BLaER1 treated with 17β-estradiol and CSF1 and Interleukin-3, amounts not matched to agents 10 nM and 100 nM (cell line): ENCODE results near the gene CADM1.

Experiments used
- H3K27ac ChIP-seq, 11 experiments: shearing (Covaris generic); formaldehyde crosslinking; 2 replicates each; pipeline ENCODE4 v1.8.1; 2022
- H3K27me3 ChIP-seq, 11 experiments: shearing (Covaris generic); formaldehyde crosslinking; 2 replicates each; pipeline ENCODE4 v1.8.1; 2022
- H3K36me3 ChIP-seq, 11 experiments: shearing (Covaris generic); formaldehyde crosslinking; 2 replicates each; pipeline ENCODE4 v1.8.1; 2022
- H3K4me1 ChIP-seq, 10 experiments: shearing (Covaris generic); formaldehyde crosslinking; 2 replicates each; pipeline ENCODE4 v1.8.1; 2022
- H3K4me2 ChIP-seq, 11 experiments: shearing (Covaris generic); formaldehyde crosslinking; 2 replicates each; pipeline ENCODE4 v1.8.1; 2022
- H3K4me3 ChIP-seq, 10 experiments: shearing (Covaris generic); formaldehyde crosslinking; 2 replicates each; pipeline ENCODE4 v1.8.1; 2022
- H3K9ac ChIP-seq, 11 experiments: shearing (Covaris generic); formaldehyde crosslinking; 2 replicates each; pipeline ENCODE4 v1.8.1; 2022
- H3K9me3 ChIP-seq, 11 experiments: shearing (Covaris generic); formaldehyde crosslinking; replicated peaks in 1 of 11; 2 replicates each; pipeline ENCODE4 v1.8.1; 2022
- H4K20me1 ChIP-seq, 11 experiments: shearing (Covaris generic); formaldehyde crosslinking; 2 replicates each; pipeline ENCODE4 v1.8.1; 2022
- Cebpa-rat ChIP-seq, 11 experiments: shearing (Covaris generic); IDR thresholded peaks; 2 replicates each; pipeline ENCODE4 v1.8.1; 2022

CADM1 gene

GRCh38 chr11:115456019-115456418, 48.2 kb downstream of the CADM1 start:
- TF ChIP-seq Cebpa-rat (IDR thresholded peaks at IDR 0.05): no peak
- no peaks in the 10 kb centered on the region for H3K4me1 ChIP-seq
- no peaks in the 10 kb centered on the region for H3K27me3 ChIP-seq
- no peaks in the 10 kb centered on the region for H4K20me1 ChIP-seq
- H3K4me2 ChIP-seq: no peak overlapping the region
- no peak overlapping the region for H3K9ac ChIP-seq
- no peak overlapping the region for H3K4me3 ChIP-seq
- H3K27ac ChIP-seq: no peak overlapping the region
- no peaks in the 10 kb centered on the region for H3K9me3 ChIP-seq
- H3K36me3 ChIP-seq: no peaks in the 10 kb centered on the region

GRCh38 chr11:115455613-115456012, 48.6 kb downstream of the CADM1 start:
- Histone ChIP-seq H3K4me1 (no peaks in the 10 kb centered on the region), H3K9me3 (no peaks in the 10 kb centered on the region), H4K20me1 (no peaks in the 10 kb centered on the region), H3K36me3 (no peaks in the 10 kb centered on the region), H3K4me3 (no peak overlapping the region), H3K9ac (no peak overlapping the region), H3K4me2 (no peak overlapping the region), H3K27me3 (no peaks in the 10 kb centered on the region), H3K27ac (no peak overlapping the region)
- TF ChIP-seq Cebpa-rat (IDR thresholded peaks at IDR 0.05): no peak

GRCh38 chr11:115454525-115454924, 49.7 kb downstream of the CADM1 start:
- Histone ChIP-seq H3K27me3 (no peaks in the 10 kb centered on the region), H3K27ac (no peak overlapping the region), H3K9me3 (no peaks in the 10 kb centered on the region), H3K4me3 (no peak overlapping the region), H3K36me3 (no peaks in the 10 kb centered on the region), H3K4me1 (no peaks in the 10 kb centered on the region), H3K9ac (no peak overlapping the region), H3K4me2 (no peak overlapping the region), H4K20me1 (no peaks in the 10 kb centered on the region)
- no peak for TF ChIP-seq Cebpa-rat (IDR thresholded peaks at IDR 0.05)

GRCh38 chr11:115453693-115454490, 50.3 kb downstream of the CADM1 start:
- H3K36me3 ChIP-seq: no peaks in the 10 kb centered on the region
- no peak overlapping the region for H3K9ac ChIP-seq
- no peaks in the 10 kb centered on the region for H4K20me1 ChIP-seq
- no peaks in the 10 kb centered on the region for H3K4me1 ChIP-seq
- H3K4me2 ChIP-seq: no peak overlapping the region
- no peaks in the 10 kb centered on the region for H3K9me3 ChIP-seq
- H3K27ac ChIP-seq: no peak overlapping the region
- H3K4me3 ChIP-seq: no peak overlapping the region
- no peaks in the 10 kb centered on the region for H3K27me3 ChIP-seq
- no peak for TF ChIP-seq Cebpa-rat (IDR thresholded peaks at IDR 0.05)

GRCh38 chr11:115452241-115452640, 52.0 kb downstream of the CADM1 start:
- no peaks in the 10 kb centered on the region for H3K4me1 ChIP-seq
- TF ChIP-seq Cebpa-rat (IDR thresholded peaks at IDR 0.05): no peak
- H3K27ac ChIP-seq: no peak overlapping the region
- no peak overlapping the region for H3K4me2 ChIP-seq
- H3K36me3 ChIP-seq: 0 out of 22 replicates have a peak, but pooled peaks cover 0 to 4% (median 0%) of the 10 kb centered on the region in 11 experiments
- H3K9me3 ChIP-seq: peaks cover 10 to 11% (median 11%) of the 10 kb centered on the region in 11 experiments
- no peak overlapping the region for H3K4me3 ChIP-seq
- no peaks in the 10 kb centered on the region for H3K27me3 ChIP-seq
- no peak overlapping the region for H3K9ac ChIP-seq
- H4K20me1 ChIP-seq: no peaks in the 10 kb centered on the region

- Histone ChIP-seq H3K27me3 (no peaks in the 10 kb centered on the region), H3K27ac (no peak overlapping the region), H3K36me3 (0 out of 22 replicates have a peak, but pooled peaks cover 0 to 4% (median 0%) of the 10 kb centered on the region in 11 experiments), H3K9ac (no peak overlapping the region), H3K9me3 (peaks cover 17 to 28% (median 23%) of the 10 kb centered on the region in 11 experiments), H3K4me1 (no peaks in the 10 kb centered on the region), H4K20me1 (no peaks in the 10 kb centered on the region), H3K4me2 (no peak overlapping the region), H3K4me3 (no peak overlapping the region)
- no peak for TF ChIP-seq Cebpa-rat (IDR thresholded peaks at IDR 0.05)
These were observed 53.7 kb downstream of the CADM1 start for GRCh38 chr11:115450519-115450918.

- H3K4me1 ChIP-seq: no peaks in the 10 kb centered on the region
These were observed 56.8 kb downstream of the CADM1 start for GRCh38 chr11:115447273-115447864.

GRCh38 chr11:115446214-115446613, 58.0 kb downstream of the CADM1 start:
- TF ChIP-seq Cebpa-rat (IDR thresholded peaks at IDR 0.05): no peak
- H3K9me3 ChIP-seq: peaks cover 17 to 30% (median 23%) of the 10 kb centered on the region in 11 experiments
- 0 out of 22 replicates have a peak, but pooled peaks cover 0 to 4% (median 0%) of the 10 kb centered on the region in 11 experiments for H3K36me3 ChIP-seq
- no peaks in the 10 kb centered on the region for H3K4me1 ChIP-seq
- no peaks in the 10 kb centered on the region for H3K27me3 ChIP-seq
- H3K4me2 ChIP-seq: no peak overlapping the region
- no peak overlapping the region for H3K4me3 ChIP-seq
- H3K9ac ChIP-seq: no peak overlapping the region
- no peaks in the 10 kb centered on the region for H4K20me1 ChIP-seq
- H3K27ac ChIP-seq: no peak overlapping the region

More at GRCh38 chr11:115447273-115447864, 56.8 kb downstream of the CADM1 start:
- H3K36me3 ChIP-seq: 0 out of 22 replicates have a peak, but pooled peaks cover 0 to 4% (median 0%) of the 10 kb centered on the region in 11 experiments
- H3K27me3 ChIP-seq: no peaks in the 10 kb centered on the region
- peaks cover 17 to 30% (median 23%) of the 10 kb centered on the region in 11 experiments for H3K9me3 ChIP-seq
- no peak overlapping the region; a peak in 1 of 20 replicates for H3K4me3 ChIP-seq
- H3K27ac ChIP-seq: no peak overlapping the region
- H4K20me1 ChIP-seq: no peaks in the 10 kb centered on the region
- no peak overlapping the region for H3K9ac ChIP-seq
- no peak overlapping the region for H3K4me2 ChIP-seq
- no peak for TF ChIP-seq Cebpa-rat (IDR thresholded peaks at IDR 0.05)

GRCh38 chr11:115444542-115444941, 59.7 kb downstream of the CADM1 start:
- no peak overlapping the region for H3K9ac ChIP-seq
- no peak overlapping the region for H3K27ac ChIP-seq
- H3K36me3 ChIP-seq: 0 out of 22 replicates have a peak, but pooled peaks cover 0 to 4% (median 0%) of the 10 kb centered on the region in 11 experiments
- no peak overlapping the region for H3K4me3 ChIP-seq
- TF ChIP-seq Cebpa-rat (IDR thresholded peaks at IDR 0.05): no peak
- no peak overlapping the region for H3K4me2 ChIP-seq
- no peaks in the 10 kb centered on the region for H4K20me1 ChIP-seq
- H3K9me3 ChIP-seq: peaks cover 17 to 30% (median 23%) of the 10 kb centered on the region in 11 experiments
- H3K27me3 ChIP-seq: no peaks in the 10 kb centered on the region
- peaks cover 0 to 4% (median 0%) of the 10 kb centered on the region in 10 experiments; a peak in 4 of 20 replicates for H3K4me1 ChIP-seq
